RWPE2 (cell line): ENCODE measurements around the gene ORM2.
"Not testable (repeated sequence)": the region's sequence is repeated elsewhere in the genome, so short reads cannot be mapped to it uniquely, and the experiment has no call there.

Experiments
- ATAC-seq: fragments of 200-7000 bp; cut with Tn5 transposase; 3 replicates; pipeline ENCODE4 v1.9.1; 2021; ENCODE audit warnings: low read depth
- DNase-seq: peaks from one replicate; pipeline ENCODE4 v3.0.0-alpha.2; 2020; ENCODE audit warnings: low spot score
- H3K27ac ChIP-seq: fragments of 450-650 bp; 2 replicates; pipeline ENCODE4 v1.5.1; 2017; ENCODE audit warnings: mild to moderate bottlenecking; ENCODE audit not compliant: poor library complexity, severe bottlenecking
- H3K27me3 ChIP-seq: fragments of 250-450 bp; sonication (Bioruptor Pico); 2 replicates; pipeline ENCODE4 v1.5.1; 2021; ENCODE audit warnings: mild to moderate bottlenecking, moderate library complexity; ENCODE audit not compliant: insufficient read depth, poor library complexity, severe bottlenecking
- H3K36me3 ChIP-seq: fragments of 250-450 bp; sonication (Bioruptor Pico); 2 replicates; pipeline ENCODE4 v1.5.1; 2020; ENCODE audit warnings: low read depth, mild to moderate bottlenecking, moderate library complexity
- H3K4me1 ChIP-seq: fragments of 250-450 bp; sonication (Bioruptor Pico); 2 replicates; pipeline ENCODE4 v1.5.1; 2021; ENCODE audit warnings: mild to moderate bottlenecking, moderate library complexity; ENCODE audit not compliant: insufficient read depth, poor library complexity, severe bottlenecking
- H3K4me3 ChIP-seq: fragments of 250-450 bp; sonication (Bioruptor Pico); 2 replicates; pipeline ENCODE4 v1.5.1; 2021; ENCODE audit warnings: mild to moderate bottlenecking, moderate library complexity; ENCODE audit not compliant: severe bottlenecking
- H3K9me3 ChIP-seq: fragments of 250-450 bp; sonication (Bioruptor Pico); 2 replicates; pipeline ENCODE4 v1.5.1; 2021; ENCODE audit warnings: mild to moderate bottlenecking, moderate library complexity; ENCODE audit not compliant: severe bottlenecking
- CTCF ChIP-seq: fragments of 450-650 bp; IDR thresholded peaks from one replicate; pipeline ENCODE4 v1.5.1; 2017; ENCODE audit warnings: mild to moderate bottlenecking, moderate library complexity; ENCODE audit not compliant: poor library complexity, severe bottlenecking

ORM2 gene

GRCh38 chr9:114329625-114330022, at the start of gene ORM2:
TSS of gene ORM2 (plus strand) at chr9:114329869. CDS start at chr9:114329905, 36 bp downstream.
- not testable (repeated sequence) for H3K36me3 ChIP-seq, ATAC-seq, H3K9me3 ChIP-seq, H3K4me1 ChIP-seq, H3K4me3 ChIP-seq, H3K27ac ChIP-seq, H3K27me3 ChIP-seq, DNase-seq

DNA sequence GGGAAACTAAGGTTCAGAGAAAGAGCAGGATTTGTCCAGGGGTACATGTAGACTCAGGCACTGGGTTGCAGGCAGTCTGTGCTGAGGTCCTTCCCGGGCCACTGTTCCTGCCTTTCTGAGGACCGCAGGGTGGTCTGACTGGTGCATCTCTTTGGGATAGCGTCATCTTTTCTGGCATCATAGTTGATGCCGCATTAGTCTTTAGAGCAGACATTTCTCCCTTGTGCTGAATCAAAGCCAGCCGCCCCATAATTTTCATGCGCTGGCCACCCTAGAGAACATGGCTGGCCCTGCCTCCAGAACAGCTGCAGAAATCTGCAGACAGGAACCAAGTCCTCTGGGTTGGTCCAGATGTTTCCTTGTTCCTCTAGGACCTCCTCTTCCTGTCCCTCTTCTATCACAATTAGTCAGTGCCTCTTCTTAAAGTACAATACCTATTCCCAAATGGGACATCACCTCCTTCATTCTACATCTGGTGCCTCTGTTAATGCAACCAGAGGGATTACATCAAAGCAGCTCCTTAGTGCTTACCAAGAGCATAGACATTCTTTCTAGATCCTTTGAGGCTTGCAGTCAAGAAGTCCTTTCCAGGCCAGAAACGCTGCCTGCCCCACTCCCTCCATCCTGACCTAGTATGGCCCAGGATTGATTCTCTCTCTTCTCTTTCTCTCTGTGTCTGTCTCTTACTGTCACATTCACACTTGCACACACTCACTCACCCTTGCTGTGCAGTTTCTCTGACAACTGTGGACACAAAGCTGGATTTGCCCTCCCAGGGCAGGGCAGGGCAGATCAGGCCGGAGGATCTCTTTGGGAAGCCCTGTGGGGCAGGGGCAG, 48.8 kb upstream of the ORM2 start:
- Histone ChIP-seq H3K4me1 (peaks cover 58% of the 10 kb centered on the region), H3K27me3 (no peaks in the 10 kb centered on the region), H3K9me3 (no peaks in the 10 kb centered on the region), H3K36me3 (no peaks in the 10 kb centered on the region), H3K27ac (no peak overlapping the region), H3K4me3 (no peak overlapping the region)
- ATAC-seq (no peak), DNase-seq (peak; percentile 23)
- TF ChIP-seq CTCF, result no peak

DNA sequence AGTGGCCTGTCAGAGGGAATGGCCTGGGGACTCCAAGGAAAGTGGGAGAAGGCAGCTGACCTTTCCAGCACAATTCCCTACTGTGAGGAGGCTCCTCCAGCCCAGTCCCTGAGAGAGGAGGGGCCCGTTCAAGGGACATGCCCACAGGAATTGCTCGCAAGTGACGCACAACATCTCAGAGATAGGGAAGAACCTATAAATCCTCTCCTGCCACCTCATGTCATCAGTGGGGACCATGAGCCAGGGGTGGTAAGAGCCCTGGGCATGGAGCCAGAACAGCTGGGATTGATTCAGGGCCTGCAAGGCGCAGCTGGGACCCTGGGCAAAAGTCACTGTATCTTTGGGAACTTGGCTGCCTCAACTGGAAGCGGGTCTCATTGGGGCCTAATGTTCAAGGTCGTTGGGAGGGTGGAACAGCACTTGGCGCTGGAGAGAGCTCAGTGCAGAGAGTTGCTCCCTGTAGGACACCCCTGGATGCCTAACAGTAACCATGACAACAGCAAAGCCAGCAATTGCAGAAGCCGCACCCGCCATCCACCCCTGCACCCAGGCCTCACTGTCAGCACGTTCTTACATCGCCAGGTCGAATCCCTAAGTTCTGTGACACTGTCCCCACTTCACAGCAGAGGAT, 48.1 kb upstream of the ORM2 start:
- H3K4me3 ChIP-seq, result no peak overlapping the region
- peaks cover 53% of the 10 kb centered on the region for H3K4me1 ChIP-seq
- ATAC-seq (no peak), DNase-seq (peak; percentile 30)
- TF ChIP-seq CTCF, result no peak
- H3K9me3 ChIP-seq, result no peaks in the 10 kb centered on the region
- no peaks in the 10 kb centered on the region for H3K36me3 ChIP-seq
- H3K27ac ChIP-seq, result no peak overlapping the region
- H3K27me3 ChIP-seq, result no peaks in the 10 kb centered on the region

- Histone ChIP-seq H3K27ac (peak overlapping the region; percentile 35), H3K9me3 (no peaks in the 10 kb centered on the region), H3K4me3 (no peak overlapping the region), H3K27me3 (no peaks in the 10 kb centered on the region), H3K4me1 (peaks cover 48% of the 10 kb centered on the region), H3K36me3 (no peaks in the 10 kb centered on the region)
- peak; percentile 31 for DNase-seq
- ATAC-seq, result no peak
- no peak for TF ChIP-seq CTCF
Measured at GRCh38 chr9:114282104-114282485, 47.6 kb upstream of the ORM2 start.

DNA sequence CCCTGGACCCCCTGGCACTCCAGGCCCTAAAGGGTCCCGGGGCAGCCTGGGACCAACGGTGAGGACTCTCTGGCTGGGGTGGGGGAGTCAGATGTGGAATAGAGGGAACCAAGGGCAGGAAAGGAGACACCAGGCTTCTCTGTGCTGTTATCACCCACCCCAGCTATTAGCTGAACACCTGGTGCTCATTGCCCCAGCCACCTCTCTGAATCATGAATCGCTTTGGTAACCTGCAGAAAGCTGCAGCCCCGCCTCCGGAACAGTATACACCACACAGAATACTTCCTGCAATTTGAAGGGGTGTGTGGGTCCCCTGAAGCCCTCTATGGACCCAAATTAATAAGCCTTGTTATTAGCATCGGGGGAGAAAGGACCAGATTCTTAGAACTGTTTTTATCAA, 47.2 kb upstream of the ORM2 start:
- Histone ChIP-seq H3K9me3 (no peaks in the 10 kb centered on the region), H3K4me3 (no peak overlapping the region), H3K27me3 (no peaks in the 10 kb centered on the region), H3K4me1 (peaks cover 44% of the 10 kb centered on the region), H3K27ac (peak overlapping the region; percentile 35), H3K36me3 (no peaks in the 10 kb centered on the region)
- peak; percentile 41; the same call in 2 of the 3 replicates for ATAC-seq
- DNase-seq, result peak; percentile 19
- no peak for TF ChIP-seq CTCF
